HEK293 (cell line): ENCODE results near the gene ANKRD44.

Experiments used
- CTCF ChIA-PET: fragments of 350-600 bp; formaldehyde crosslinking; extraction: SDS; loops from one replicate; lab custom pipeline; 2021; ENCODE audit warnings: antibody characterized with exemption; lab: Yijun Ruan, JAX
- POLR2A ChIA-PET: fragments of 300-600 bp; formaldehyde crosslinking; extraction: SDS; loops from one replicate; lab custom pipeline; 2020; ENCODE audit warnings: antibody characterized with exemption, inconsistent platforms; lab: Yijun Ruan, JAX
- H3K27ac ChIP-seq: fragments of 200-500 bp; sonication (Bioruptor generic); 2 replicates; pipeline ENCODE4 v1.5.1; 2014; ENCODE audit warnings: low read depth, low read length, control low read depth, inconsistent platforms; ENCODE audit errors: extremely low read depth
- H3K36me3 ChIP-seq, 2 experiments: fragments of 200-500 bp in 1 of 2; sonication (Bioruptor generic) in 1 of 2; 1 replicate in 1 of 2; 2 replicates in 1 of 2; pipeline ENCODE4 v1.5.1; 2014 to 2017; ENCODE audit warnings: inconsistent platforms in 2 of 2, low read length in 2 of 2; ENCODE audit not compliant: control insufficient read depth in 2 of 2, insufficient read depth in 1 of 2
- H3K4me1 ChIP-seq: fragments of 200-500 bp; sonication (Bioruptor generic); 2 replicates; pipeline ENCODE4 v1.5.1; 2014; ENCODE audit warnings: mild to moderate bottlenecking, low read length, inconsistent platforms; ENCODE audit not compliant: control insufficient read depth, insufficient read depth
- H3K4me3 ChIP-seq: 2 replicates; pipeline ENCODE4 v1.5.1; 2011; ENCODE audit warnings: low read depth, mild to moderate bottlenecking, control low read depth, low read length, moderate library complexity
- H3K9me3 ChIP-seq: fragments of 200-500 bp; sonication (Bioruptor generic); 2 replicates; pipeline ENCODE4 v1.5.1; 2014; ENCODE audit warnings: low read depth, low read length, inconsistent platforms; ENCODE audit not compliant: control insufficient read depth, insufficient read depth
- HOXA7 ChIP-seq: sonication (generic); formaldehyde crosslinking; IDR thresholded peaks from 2 replicates; pipeline ENCODE4 v1.8.1; 2022; ENCODE audit warnings: missing genetic modification reagents, borderline replicate concordance
- KLF1 ChIP-seq: fragments of 450-650 bp; formaldehyde crosslinking; IDR thresholded peaks from 2 replicates; pipeline ENCODE4 v1.5.1; 2016; ENCODE audit warnings: missing biosample characterization, missing genetic modification characterization
- PRDM1 ChIP-seq: fragments of 450-650 bp; formaldehyde crosslinking; IDR thresholded peaks from 2 replicates; pipeline ENCODE4; 2016; ENCODE audit warnings: missing biosample characterization, missing genetic modification characterization
- REPIN1 ChIP-seq: fragments of 450-650 bp; formaldehyde crosslinking; IDR thresholded peaks from 2 replicates; pipeline ENCODE4 v1.5.1; 2017; ENCODE audit warnings: missing biosample characterization, missing genetic modification characterization, low read depth
- SCRT2 ChIP-seq: fragments of 450-650 bp; formaldehyde crosslinking; IDR thresholded peaks from 2 replicates; pipeline ENCODE4 v1.5.1; 2016; ENCODE audit warnings: missing biosample characterization, missing genetic modification characterization
- SP7 ChIP-seq: fragments of 450-650 bp; formaldehyde crosslinking; IDR thresholded peaks from 2 replicates; pipeline ENCODE4 v1.5.1; 2016; ENCODE audit warnings: missing biosample characterization, missing genetic modification characterization
- YY1 ChIP-seq: fragments of 450-650 bp; formaldehyde crosslinking; IDR thresholded peaks from 2 replicates; pipeline ENCODE4 v1.5.1; 2018; ENCODE audit warnings: missing biosample characterization, missing genetic modification characterization
- ZBTB1 ChIP-seq: fragments of 450-650 bp; formaldehyde crosslinking; IDR thresholded peaks from 2 replicates; pipeline ENCODE4 v1.5.1; 2016; ENCODE audit warnings: missing biosample characterization, missing genetic modification characterization
- ZBTB7A ChIP-seq: fragments of 450-650 bp; formaldehyde crosslinking; IDR thresholded peaks from 2 replicates; pipeline ENCODE4 v1.5.1; 2016; ENCODE audit warnings: low read depth, missing biosample characterization, missing genetic modification characterization
- ZNF121 ChIP-seq: fragments of 450-650 bp; formaldehyde crosslinking; IDR thresholded peaks from 2 replicates; pipeline ENCODE4 v1.5.1; 2016; ENCODE audit warnings: missing biosample characterization, missing genetic modification characterization
- ZNF140 ChIP-seq: fragments of 450-650 bp; formaldehyde crosslinking; IDR thresholded peaks from 2 replicates; pipeline ENCODE4 v1.5.1; 2016; ENCODE audit warnings: missing biosample characterization, missing genetic modification characterization
- ZNF292 ChIP-seq: fragments of 450-650 bp; formaldehyde crosslinking; IDR thresholded peaks from 2 replicates; pipeline ENCODE4 v1.5.1; 2016; ENCODE audit warnings: low read depth, missing biosample characterization, missing genetic modification characterization, borderline replicate concordance
- ZNF354C ChIP-seq: fragments of 450-650 bp; formaldehyde crosslinking; IDR thresholded peaks from 2 replicates; pipeline ENCODE4 v1.5.1; 2016; ENCODE audit warnings: missing biosample characterization, missing genetic modification characterization, low read depth, borderline replicate concordance
- ZNF558 ChIP-seq: fragments of 450-650 bp; formaldehyde crosslinking; IDR thresholded peaks from 2 replicates; pipeline ENCODE4 v1.5.1; 2016; ENCODE audit warnings: missing biosample characterization, missing genetic modification characterization
- ZNF561 ChIP-seq: fragments of 450-650 bp; IDR thresholded peaks from 2 replicates; pipeline ENCODE4 v1.5.1; 2018; ENCODE audit warnings: missing biosample characterization, missing genetic modification characterization, borderline replicate concordance
- ZNF621 ChIP-seq: fragments of 450-650 bp; formaldehyde crosslinking; IDR thresholded peaks from 2 replicates; pipeline ENCODE4 v1.5.1; 2017; ENCODE audit warnings: missing biosample characterization, missing genetic modification characterization
- ZNF623 ChIP-seq: fragments of 450-650 bp; formaldehyde crosslinking; IDR thresholded peaks from 2 replicates; pipeline ENCODE4 v1.5.1; 2016; ENCODE audit warnings: missing biosample characterization, missing genetic modification characterization
- ZNF624 ChIP-seq: fragments of 450-650 bp; formaldehyde crosslinking; IDR thresholded peaks from 2 replicates; pipeline ENCODE4 v1.5.1; 2017; ENCODE audit warnings: missing biosample characterization, missing genetic modification characterization
- ZNF837 ChIP-seq: fragments of 450-650 bp; formaldehyde crosslinking; IDR thresholded peaks from 2 replicates; pipeline ENCODE4 v1.5.1; 2016; ENCODE audit warnings: missing biosample characterization, missing genetic modification characterization
- TF ChIP-seq, protein P1 (sequence below): fragments of 450-650 bp; formaldehyde crosslinking; IDR thresholded peaks from 2 replicates; pipeline ENCODE4 v1.5.1; 2016; ENCODE audit warnings: missing biosample characterization, missing genetic modification characterization
- TF ChIP-seq, protein P2 (sequence below): fragments of 450-650 bp; formaldehyde crosslinking; IDR thresholded peaks from 2 replicates; pipeline ENCODE4; 2016; ENCODE audit warnings: missing biosample characterization, missing genetic modification characterization
- TF ChIP-seq, protein P3 (sequence below): fragments of 450-650 bp; formaldehyde crosslinking; IDR thresholded peaks from 2 replicates; pipeline ENCODE4 v1.5.1; 2016; ENCODE audit warnings: missing biosample characterization, missing genetic modification characterization

ANKRD44 gene

DNA sequence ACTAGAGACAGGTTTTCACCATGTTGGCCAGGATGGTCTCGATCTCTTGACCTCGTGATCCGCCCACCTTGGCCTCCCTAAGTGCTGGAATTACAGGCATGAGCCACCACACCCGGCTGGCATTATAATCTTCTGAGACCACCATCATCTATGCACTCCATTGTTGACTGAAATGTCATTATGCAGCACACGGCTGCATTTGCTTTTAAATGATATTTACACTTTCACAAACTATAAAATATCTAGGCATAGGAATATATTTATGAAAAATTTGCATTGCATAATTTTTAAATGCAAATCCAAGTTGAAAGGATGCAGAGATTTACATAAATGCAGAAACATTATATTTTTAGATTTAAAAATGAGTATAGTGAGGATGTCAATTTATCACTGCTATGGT is 30.0 kb upstream of the ANKRD44 start:
- no peak for TF ChIP-seq ZNF354C (tag by site-specific recombination)
- TF ChIP-seq, protein P1, sequence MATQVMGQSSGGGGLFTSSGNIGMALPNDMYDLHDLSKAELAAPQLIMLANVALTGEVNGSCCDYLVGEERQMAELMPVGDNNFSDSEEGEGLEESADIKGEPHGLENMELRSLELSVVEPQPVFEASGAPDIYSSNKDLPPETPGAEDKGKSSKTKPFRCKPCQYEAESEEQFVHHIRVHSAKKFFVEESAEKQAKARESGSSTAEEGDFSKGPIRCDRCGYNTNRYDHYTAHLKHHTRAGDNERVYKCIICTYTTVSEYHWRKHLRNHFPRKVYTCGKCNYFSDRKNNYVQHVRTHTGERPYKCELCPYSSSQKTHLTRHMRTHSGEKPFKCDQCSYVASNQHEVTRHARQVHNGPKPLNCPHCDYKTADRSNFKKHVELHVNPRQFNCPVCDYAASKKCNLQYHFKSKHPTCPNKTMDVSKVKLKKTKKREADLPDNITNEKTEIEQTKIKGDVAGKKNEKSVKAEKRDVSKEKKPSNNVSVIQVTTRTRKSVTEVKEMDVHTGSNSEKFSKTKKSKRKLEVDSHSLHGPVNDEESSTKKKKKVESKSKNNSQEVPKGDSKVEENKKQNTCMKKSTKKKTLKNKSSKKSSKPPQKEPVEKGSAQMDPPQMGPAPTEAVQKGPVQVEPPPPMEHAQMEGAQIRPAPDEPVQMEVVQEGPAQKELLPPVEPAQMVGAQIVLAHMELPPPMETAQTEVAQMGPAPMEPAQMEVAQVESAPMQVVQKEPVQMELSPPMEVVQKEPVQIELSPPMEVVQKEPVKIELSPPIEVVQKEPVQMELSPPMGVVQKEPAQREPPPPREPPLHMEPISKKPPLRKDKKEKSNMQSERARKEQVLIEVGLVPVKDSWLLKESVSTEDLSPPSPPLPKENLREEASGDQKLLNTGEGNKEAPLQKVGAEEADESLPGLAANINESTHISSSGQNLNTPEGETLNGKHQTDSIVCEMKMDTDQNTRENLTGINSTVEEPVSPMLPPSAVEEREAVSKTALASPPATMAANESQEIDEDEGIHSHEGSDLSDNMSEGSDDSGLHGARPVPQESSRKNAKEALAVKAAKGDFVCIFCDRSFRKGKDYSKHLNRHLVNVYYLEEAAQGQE (tag by site-specific recombination): no peak
- TF ChIP-seq ZBTB7A (tag by site-specific recombination): no peak
- no peak for TF ChIP-seq ZNF140 (tag by site-specific recombination)
- TF ChIP-seq, protein P2, sequence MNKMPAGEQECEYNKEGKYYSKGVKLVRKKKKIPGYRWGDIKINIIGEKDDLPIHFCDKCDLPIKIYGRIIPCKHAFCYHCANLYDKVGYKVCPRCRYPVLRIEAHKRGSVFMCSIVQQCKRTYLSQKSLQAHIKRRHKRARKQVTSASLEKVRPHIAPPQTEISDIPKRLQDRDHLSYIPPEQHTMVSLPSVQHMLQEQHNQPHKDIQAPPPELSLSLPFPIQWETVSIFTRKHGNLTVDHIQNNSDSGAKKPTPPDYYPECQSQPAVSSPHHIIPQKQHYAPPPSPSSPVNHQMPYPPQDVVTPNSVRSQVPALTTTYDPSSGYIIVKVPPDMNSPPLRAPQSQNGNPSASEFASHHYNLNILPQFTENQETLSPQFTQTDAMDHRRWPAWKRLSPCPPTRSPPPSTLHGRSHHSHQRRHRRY: no peak
- no peak for TF ChIP-seq ZNF121 (tag by site-specific recombination)

DNA sequence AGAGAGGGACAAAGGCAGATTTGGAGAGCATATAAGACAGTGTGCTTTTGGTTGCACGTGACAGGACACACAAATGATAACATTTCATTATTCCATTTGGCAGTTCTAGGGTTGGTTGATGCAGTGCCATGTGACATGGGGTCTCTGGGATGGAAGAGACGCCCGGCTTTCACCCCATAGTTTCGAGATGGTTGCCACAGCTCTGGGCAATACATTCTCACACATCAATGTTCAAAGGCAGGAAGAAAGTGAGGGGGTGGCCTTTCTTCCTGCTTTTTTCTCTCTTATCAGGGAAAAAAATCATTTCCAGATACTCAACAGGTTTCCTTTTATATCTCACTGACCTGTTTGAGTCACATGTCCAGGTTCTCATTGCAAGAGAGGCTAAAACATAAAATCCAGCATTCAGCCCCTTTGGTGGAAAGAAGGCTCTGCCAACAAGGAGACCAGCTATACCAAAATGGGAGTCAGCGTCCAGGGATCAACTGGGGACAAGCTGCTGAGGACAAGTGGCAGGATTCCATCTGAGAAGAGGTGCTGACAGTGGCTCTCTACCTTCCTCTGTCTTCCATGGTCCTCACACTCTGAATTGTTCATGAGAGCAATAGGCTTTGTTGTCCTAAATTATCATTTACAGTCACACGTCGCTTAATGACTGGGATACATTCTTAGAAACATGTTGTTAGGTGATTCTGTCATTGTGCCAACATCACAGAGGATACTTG is 29.1 kb upstream of the ANKRD44 start:
- ChIA-PET CTCF (interaction anchor here (1.0 kb wide), 1 partner anchor 38 kb away, joined by 4 read pairs; no protein-coding TSS in a partner anchor), POLR2A (no interaction called here)
- Histone ChIP-seq H3K4me3 (no peak overlapping the region), H3K36me3 (no peaks in the 10 kb centered on the region), H3K4me1 (no peaks in the 10 kb centered on the region), H3K27ac (no peak overlapping the region), H3K9me3 (no peaks in the 10 kb centered on the region)
- no peak for TF ChIP-seq ZNF561 (tag by site-specific recombination)
- 0 out of 2 replicates have a peak, but pooled peaks have one; percentile 15 for TF ChIP-seq SCRT2 (tag by site-specific recombination)
- TF ChIP-seq KLF1 (tag by site-specific recombination): no peak
- no peak for TF ChIP-seq ZNF837 (tag by site-specific recombination)

More for the DNA sequence above, 30.0 kb upstream of the ANKRD44 start:
- ChIA-PET POLR2A (no interaction called here), CTCF (no interaction called here)
- no peaks in the 10 kb centered on the region for H3K36me3 ChIP-seq
- no peak overlapping the region for H3K4me3 ChIP-seq
- no peaks in the 10 kb centered on the region for H3K4me1 ChIP-seq
- no peak overlapping the region for H3K27ac ChIP-seq
- H3K9me3 ChIP-seq: no peaks in the 10 kb centered on the region

DNA sequence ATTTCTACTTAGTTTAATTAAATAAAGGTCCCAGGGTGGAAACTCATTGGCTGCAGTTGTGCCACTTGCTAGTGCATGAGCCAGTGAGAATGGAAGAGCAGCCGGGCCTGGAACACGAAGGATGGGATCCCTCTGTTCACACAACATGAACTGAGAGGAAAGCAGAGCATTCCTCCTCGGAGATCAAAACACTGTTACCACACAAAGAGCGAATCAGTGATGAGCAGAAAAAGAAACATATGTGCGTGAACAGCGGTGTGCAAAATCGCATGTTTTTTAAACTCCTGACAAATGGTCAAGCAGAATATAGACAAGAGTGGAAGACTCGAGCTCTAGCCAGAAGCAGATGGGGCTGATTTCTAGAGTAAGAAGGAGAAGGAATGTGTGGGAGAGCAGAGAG is 28.4 kb upstream of the ANKRD44 start:
- Histone ChIP-seq H3K9me3 (no peaks in the 10 kb centered on the region), H3K27ac (no peak overlapping the region), H3K4me3 (no peak overlapping the region), H3K36me3 (no peaks in the 10 kb centered on the region), H3K4me1 (no peaks in the 10 kb centered on the region)
- ChIA-PET CTCF (interaction anchor here (1.0 kb wide), 1 partner anchor 39 kb away, joined by 4 read pairs; no protein-coding TSS in a partner anchor), POLR2A (no interaction called here)
- no peak for TF ChIP-seq ZNF121 (tag by site-specific recombination)

DNA sequence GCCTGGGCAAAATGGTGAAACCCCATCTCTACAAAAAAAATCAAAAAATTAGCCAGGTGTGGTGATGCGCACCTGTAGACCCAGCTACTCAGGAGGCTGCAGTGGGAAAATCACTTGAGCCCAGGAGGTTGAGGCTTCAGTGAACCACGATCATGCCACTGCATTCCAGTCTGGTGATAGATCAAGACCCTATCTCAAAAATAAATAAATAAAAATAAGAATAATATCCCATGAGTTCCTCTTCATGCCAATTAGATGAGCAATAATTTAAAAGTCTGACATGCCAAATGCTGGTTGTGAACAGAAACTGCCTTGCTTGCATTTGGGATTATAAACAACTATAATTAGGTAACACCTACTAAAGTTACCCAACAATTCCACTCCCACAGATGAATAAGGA is 22.1 kb upstream of the ANKRD44 start:
- POLR2A ChIA-PET: no interaction called here
- Histone ChIP-seq H3K36me3 (no peaks in the 10 kb centered on the region), H3K27ac (no peak overlapping the region), H3K4me3 (no peak overlapping the region), H3K4me1 (no peaks in the 10 kb centered on the region), H3K9me3 (no peaks in the 10 kb centered on the region)
- CTCF ChIA-PET: no interaction called here
- TF ChIP-seq, protein P3, sequence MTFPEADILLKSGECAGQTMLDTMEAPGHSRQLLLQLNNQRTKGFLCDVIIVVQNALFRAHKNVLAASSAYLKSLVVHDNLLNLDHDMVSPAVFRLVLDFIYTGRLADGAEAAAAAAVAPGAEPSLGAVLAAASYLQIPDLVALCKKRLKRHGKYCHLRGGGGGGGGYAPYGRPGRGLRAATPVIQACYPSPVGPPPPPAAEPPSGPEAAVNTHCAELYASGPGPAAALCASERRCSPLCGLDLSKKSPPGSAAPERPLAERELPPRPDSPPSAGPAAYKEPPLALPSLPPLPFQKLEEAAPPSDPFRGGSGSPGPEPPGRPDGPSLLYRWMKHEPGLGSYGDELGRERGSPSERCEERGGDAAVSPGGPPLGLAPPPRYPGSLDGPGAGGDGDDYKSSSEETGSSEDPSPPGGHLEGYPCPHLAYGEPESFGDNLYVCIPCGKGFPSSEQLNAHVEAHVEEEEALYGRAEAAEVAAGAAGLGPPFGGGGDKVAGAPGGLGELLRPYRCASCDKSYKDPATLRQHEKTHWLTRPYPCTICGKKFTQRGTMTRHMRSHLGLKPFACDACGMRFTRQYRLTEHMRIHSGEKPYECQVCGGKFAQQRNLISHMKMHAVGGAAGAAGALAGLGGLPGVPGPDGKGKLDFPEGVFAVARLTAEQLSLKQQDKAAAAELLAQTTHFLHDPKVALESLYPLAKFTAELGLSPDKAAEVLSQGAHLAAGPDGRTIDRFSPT (tag by site-specific recombination): no peak
- TF ChIP-seq YY1 (tag by site-specific recombination): no peak
- no peak for TF ChIP-seq ZNF624 (tag by site-specific recombination)
- TF ChIP-seq ZNF623 (tag by site-specific recombination): no peak
- no peak for TF ChIP-seq PRDM1 (tag by site-specific recombination)
- TF ChIP-seq ZNF621: no peak
- no peak for TF ChIP-seq SP7 (tag by site-specific recombination)
- no peak for TF ChIP-seq ZNF558 (tag by site-specific recombination)
- TF ChIP-seq ZNF292: no peak
- no peak for TF ChIP-seq ZBTB1
- no peak for TF ChIP-seq REPIN1 (tag by site-specific recombination)
- TF ChIP-seq KLF1 (tag by site-specific recombination): no peak
- no peak for TF ChIP-seq HOXA7 (CRISPR knock-in tag)
